ENCODE data around the gene LDLRAP1.

DNA sequence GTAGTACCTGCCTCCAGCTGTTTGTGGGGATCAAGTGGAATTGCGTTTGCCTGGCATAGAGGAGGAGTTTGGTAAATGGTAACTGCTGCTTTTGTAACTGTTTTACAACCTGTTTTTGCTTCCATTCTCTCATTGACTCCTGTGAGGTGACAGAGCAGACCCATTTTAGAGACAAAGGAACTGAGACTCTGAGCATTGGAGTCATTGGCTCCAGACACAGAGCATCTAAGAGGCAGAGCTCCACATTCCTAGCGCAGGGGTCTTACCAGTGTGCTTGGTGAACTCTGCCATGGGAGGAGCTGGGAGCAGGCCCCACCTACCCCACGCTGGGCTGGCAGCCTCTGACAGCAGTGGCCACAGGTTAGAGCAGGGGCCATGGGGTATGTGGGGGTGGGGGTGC, 2.4 kb downstream of the LDLRAP1 start:
- TF ChIP-seq, protein P1, sequence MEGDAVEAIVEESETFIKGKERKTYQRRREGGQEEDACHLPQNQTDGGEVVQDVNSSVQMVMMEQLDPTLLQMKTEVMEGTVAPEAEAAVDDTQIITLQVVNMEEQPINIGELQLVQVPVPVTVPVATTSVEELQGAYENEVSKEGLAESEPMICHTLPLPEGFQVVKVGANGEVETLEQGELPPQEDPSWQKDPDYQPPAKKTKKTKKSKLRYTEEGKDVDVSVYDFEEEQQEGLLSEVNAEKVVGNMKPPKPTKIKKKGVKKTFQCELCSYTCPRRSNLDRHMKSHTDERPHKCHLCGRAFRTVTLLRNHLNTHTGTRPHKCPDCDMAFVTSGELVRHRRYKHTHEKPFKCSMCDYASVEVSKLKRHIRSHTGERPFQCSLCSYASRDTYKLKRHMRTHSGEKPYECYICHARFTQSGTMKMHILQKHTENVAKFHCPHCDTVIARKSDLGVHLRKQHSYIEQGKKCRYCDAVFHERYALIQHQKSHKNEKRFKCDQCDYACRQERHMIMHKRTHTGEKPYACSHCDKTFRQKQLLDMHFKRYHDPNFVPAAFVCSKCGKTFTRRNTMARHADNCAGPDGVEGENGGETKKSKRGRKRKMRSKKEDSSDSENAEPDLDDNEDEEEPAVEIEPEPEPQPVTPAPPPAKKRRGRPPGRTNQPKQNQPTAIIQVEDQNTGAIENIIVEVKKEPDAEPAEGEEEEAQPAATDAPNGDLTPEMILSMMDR (IDR thresholded peaks at IDR 0.05) = no peak
- no peak for TF ChIP-seq POLR2A (IDR thresholded peaks at IDR 0.05)

All from heart left ventricle (tissue), 13 donors.